HepG2 (cell line): ENCODE data around the gene MYCBPAP. TPM values are rescaled to one million over a fixed set of nuclear protein-coding genes. Genes with fewer than 3 reads are reported as not detected.

ENCODE experiments used
- ATAC-seq: fragments of 200-7000 bp; cut with Tn5 transposase; 3 replicates; pipeline ENCODE4 v1.9.1; 2020; ENCODE audit warnings: mild to moderate bottlenecking, moderate library complexity
- BruUV-seq: library from RNA; stranded (reverse); fragments of 400-500 nt; replicated peaks from 2 replicates; lab custom pipeline; 2021; lab: Mats Ljungman, UMichigan
- CTCF ChIA-PET: fragments of 300-600 bp; formaldehyde crosslinking; extraction: SDS; loops from one replicate; lab custom pipeline; 2021; ENCODE audit warnings: low total read pairs, inconsistent platforms, low intra/inter-chr PET ratio; lab: Yijun Ruan, JAX
- POLR2A ChIA-PET: fragments of 350-600 bp; sonication (Branson Sonifier 250); formaldehyde crosslinking; loops from one replicate; lab custom pipeline; 2020; ENCODE audit warnings: antibody characterized with exemption, inconsistent platforms; lab: Yijun Ruan, JAX
- DNase-seq: peaks from one replicate; pipeline ENCODE4 v3.0.0-alpha.2; 2015; ENCODE audit warnings: low spot score
- FAIRE-seq: peaks from 3 replicates; lab custom pipeline; 2011; peaks lifted over from hg19 to GRCh38; lab: Jason Lieb, UNC
- H2AFZ ChIP-seq: one replicate; pipeline ENCODE4 v1.6.1; 2011; ENCODE audit warnings: low read length, inconsistent platforms
- H3K27ac ChIP-seq: fragments of 300-600 bp; 3 replicates; pipeline ENCODE4 v1.8.0; 2011; ENCODE audit warnings: mixed run types, mild to moderate bottlenecking, mixed read lengths, low read length, inconsistent platforms; ENCODE audit not compliant: insufficient read depth; ENCODE audit errors: extremely low read length
- H3K27me3 ChIP-seq, 2 experiments: fragments of 200-600 bp in 1 of 2; 2 replicates in 1 of 2; 3 replicates in 1 of 2; pipeline versions ENCODE4 v1.6.0 to v1.8.0; 2011; ENCODE audit warnings: low read length in 2 of 2, mild to moderate bottlenecking in 2 of 2, moderate library complexity in 2 of 2, inconsistent platforms in 1 of 2; ENCODE audit not compliant: insufficient read depth in 2 of 2, control insufficient read depth in 1 of 2
- H3K36me3 ChIP-seq, 2 experiments: fragments of 200-600 bp in 1 of 2; replicated peaks in 1 of 2; 2 replicates in 1 of 2; 3 replicates in 1 of 2; pipeline versions ENCODE4 v1.5.1 to v1.8.0; 2011; ENCODE audit warnings: low read length in 2 of 2, inconsistent platforms in 1 of 2; ENCODE audit not compliant: insufficient read depth in 2 of 2, control insufficient read depth in 1 of 2
- H3K4me1 ChIP-seq: 2 replicates; pipeline ENCODE4 v1.5.1; 2012; ENCODE audit warnings: low read length, inconsistent platforms; ENCODE audit not compliant: insufficient read depth
- H3K4me2 ChIP-seq: 2 replicates; pipeline ENCODE4 v1.6.0; 2011; ENCODE audit warnings: low read depth, low read length, inconsistent platforms
- H3K4me3 ChIP-seq, 3 experiments: fragments of 200-600 bp in 1 of 3; sonication (generic), shearing (Covaris generic) in 1 of 3; replicated peaks in 1 of 3; 2 replicates each; pipeline ENCODE4 v1.5.1; 2011 to 2016; ENCODE audit warnings: low read length in 3 of 3, inconsistent platforms in 2 of 3, low read depth in 2 of 3, mild to moderate bottlenecking in 2 of 3, control low read depth in 1 of 3, mixed read lengths in 1 of 3; ENCODE audit not compliant: insufficient read depth in 1 of 3
- H3K79me2 ChIP-seq: one replicate; pipeline ENCODE4 v1.6.1; 2011; ENCODE audit warnings: low read length, inconsistent platforms; ENCODE audit not compliant: insufficient read depth
- H3K9ac ChIP-seq: 2 replicates; pipeline ENCODE4 v1.6.0; 2011; ENCODE audit warnings: mild to moderate bottlenecking, low read depth, low read length, inconsistent platforms; ENCODE audit not compliant: insufficient read depth
- H3K9me3 ChIP-seq: 2 replicates; pipeline ENCODE4 v1.5.1; 2012; ENCODE audit warnings: mild to moderate bottlenecking, low read length
- H4K20me1 ChIP-seq: 2 replicates; pipeline ENCODE4 v1.6.0; 2011; ENCODE audit warnings: inconsistent platforms, mild to moderate bottlenecking, low read length, moderate library complexity; ENCODE audit not compliant: insufficient read depth
- CBX5 ChIP-seq: sonication (generic); formaldehyde crosslinking; IDR thresholded peaks from 2 replicates; pipeline ENCODE4 v1.4.0; 2020; ENCODE audit warnings: missing genetic modification reagents, borderline replicate concordance
- DR1 ChIP-seq: sonication (generic); formaldehyde crosslinking; IDR thresholded peaks from 2 replicates; pipeline ENCODE4 v1.8.0; 2021; ENCODE audit warnings: mild to moderate bottlenecking, missing genetic modification reagents, inconsistent platforms
- FOXK1 ChIP-seq: sonication (generic); formaldehyde crosslinking; IDR thresholded peaks from 2 replicates; pipeline ENCODE4 v1.4.0; 2020; ENCODE audit warnings: low read depth, missing genetic modification reagents, borderline replicate concordance
- GFI1 ChIP-seq: sonication (generic); formaldehyde crosslinking; IDR thresholded peaks from 2 replicates; pipeline ENCODE4 v1.5.0; 2020; ENCODE audit warnings: missing genetic modification reagents, mild to moderate bottlenecking, borderline replicate concordance
- GTF2F1 ChIP-seq: fragments of 150-350 bp; IDR thresholded peaks from 2 replicates; pipeline ENCODE4 v1.6.1; 2014; ENCODE audit warnings: low read length
- KAT2B ChIP-seq: fragments of 150-350 bp; IDR thresholded peaks from 2 replicates; pipeline ENCODE4 v1.6.1; 2014; ENCODE audit warnings: low read depth, low read length, borderline replicate concordance
- SAFB2 ChIP-seq: sonication (generic); formaldehyde crosslinking; IDR thresholded peaks from 2 replicates; pipeline ENCODE4 v1.5.1; 2020; ENCODE audit warnings: missing genetic modification reagents, low read depth, mild to moderate bottlenecking, borderline replicate concordance
- SMAD9 ChIP-seq: sonication (generic); formaldehyde crosslinking; IDR thresholded peaks from 2 replicates; pipeline ENCODE4 v1.5.1; 2020; ENCODE audit warnings: mild to moderate bottlenecking, missing genetic modification reagents
- ZFP82 ChIP-seq: sonication (generic); formaldehyde crosslinking; IDR thresholded peaks from 2 replicates; pipeline ENCODE4 v1.5.1; 2020; ENCODE audit warnings: mild to moderate bottlenecking, missing genetic modification reagents, borderline replicate concordance
- ZNF205 ChIP-seq: IDR thresholded peaks from 2 replicates; pipeline ENCODE4 v1.6.1; 2018; ENCODE audit warnings: missing biosample characterization, missing genetic modification reagents
- ZNF383 ChIP-seq: sonication (generic); formaldehyde crosslinking; IDR thresholded peaks from 2 replicates; pipeline ENCODE4 v1.4.0; 2020; ENCODE audit warnings: missing genetic modification reagents, mild to moderate bottlenecking, borderline replicate concordance
- ZSCAN30 ChIP-seq: sonication (generic); formaldehyde crosslinking; IDR thresholded peaks from 2 replicates; pipeline ENCODE4 v1.5.0; 2020; ENCODE audit warnings: mild to moderate bottlenecking, missing genetic modification reagents
- WGBS: methylation state at CpG from one replicate; pipeline ENCODE4 v1.1.6; 2017; ENCODE audit warnings: low lambda C conversion rate; 5-methylcytosine and 5-hydroxymethylcytosine counted together
- in situ Hi-C: cut with HindIII; loops from 2 replicates; pipeline ENCODE4 v1.10.0; 2017; ENCODE audit warnings: low pct_unique_long_range_greater_than_20kb; ENCODE audit not compliant: extremely low pct_ligation_motif_present
- intact Hi-C: fragments of 100-400 bp; cut with micrococcal nuclease; formaldehyde crosslinking; loops from one replicate; pipeline ENCODE4 v1.10.0; 2022; ENCODE audit not compliant: unreplicated experiment
- polyA plus RNA-seq, 8 experiments: library from polyadenylated mRNA; depleted of rRNA in 3 of 8; stranded (reverse) in 7 of 8; unstranded in 1 of 8; fragments of >200 nt; fragmentation: Illumina TruSeq in 4 of 8; extraction: Trizol in 4 of 8; gene quantifications; 2 replicates each; pipeline versions ENCODE4 v1.2.1 to v1.2.3, GENCODE V29; 2011 to 2016; ENCODE audit warnings: low read depth in 4 of 8, missing spikeins in 1 of 8, mixed read lengths in 1 of 8; ENCODE audit not compliant: insufficient read depth in 1 of 8
- total RNA-seq, 5 experiments: library from RNA; depleted of rRNA; stranded (reverse); fragments of >200 nt; fragmentation: Illumina TruSeq; extraction: Trizol; gene quantifications; 2 replicates each; pipeline ENCODE4 v1.2.3, GENCODE V29; 2016; ENCODE audit warnings: low read depth in 1 of 5
- TF ChIP-seq, protein P1 (sequence below): sonication (generic); formaldehyde crosslinking; IDR thresholded peaks from 2 replicates; pipeline ENCODE4 v1.4.0; 2020; ENCODE audit warnings: mild to moderate bottlenecking, missing genetic modification reagents
- TF ChIP-seq, protein P2 (sequence below): IDR thresholded peaks from 2 replicates; pipeline ENCODE4 v1.6.1; 2016; ENCODE audit warnings: missing compliant biosample characterization, missing genetic modification reagents, borderline replicate concordance
- TF ChIP-seq, protein P3 (sequence below): sonication (generic); formaldehyde crosslinking; IDR thresholded peaks from 2 replicates; pipeline ENCODE4 v1.4.0; 2020; ENCODE audit warnings: missing genetic modification reagents
- TF ChIP-seq, protein P4 (sequence below): sonication (generic); formaldehyde crosslinking; IDR thresholded peaks from 2 replicates; pipeline ENCODE4 v1.5.1; 2020; ENCODE audit warnings: mild to moderate bottlenecking, moderate library complexity, missing genetic modification reagents

Gene MYCBPAP
- total and polyA plus RNA-seq, 2 of the 13 experiments (the other 11 are each of a cell fraction or from before 2014, with no cell fraction given): 0.22 to 0.24 TPM

DNA sequence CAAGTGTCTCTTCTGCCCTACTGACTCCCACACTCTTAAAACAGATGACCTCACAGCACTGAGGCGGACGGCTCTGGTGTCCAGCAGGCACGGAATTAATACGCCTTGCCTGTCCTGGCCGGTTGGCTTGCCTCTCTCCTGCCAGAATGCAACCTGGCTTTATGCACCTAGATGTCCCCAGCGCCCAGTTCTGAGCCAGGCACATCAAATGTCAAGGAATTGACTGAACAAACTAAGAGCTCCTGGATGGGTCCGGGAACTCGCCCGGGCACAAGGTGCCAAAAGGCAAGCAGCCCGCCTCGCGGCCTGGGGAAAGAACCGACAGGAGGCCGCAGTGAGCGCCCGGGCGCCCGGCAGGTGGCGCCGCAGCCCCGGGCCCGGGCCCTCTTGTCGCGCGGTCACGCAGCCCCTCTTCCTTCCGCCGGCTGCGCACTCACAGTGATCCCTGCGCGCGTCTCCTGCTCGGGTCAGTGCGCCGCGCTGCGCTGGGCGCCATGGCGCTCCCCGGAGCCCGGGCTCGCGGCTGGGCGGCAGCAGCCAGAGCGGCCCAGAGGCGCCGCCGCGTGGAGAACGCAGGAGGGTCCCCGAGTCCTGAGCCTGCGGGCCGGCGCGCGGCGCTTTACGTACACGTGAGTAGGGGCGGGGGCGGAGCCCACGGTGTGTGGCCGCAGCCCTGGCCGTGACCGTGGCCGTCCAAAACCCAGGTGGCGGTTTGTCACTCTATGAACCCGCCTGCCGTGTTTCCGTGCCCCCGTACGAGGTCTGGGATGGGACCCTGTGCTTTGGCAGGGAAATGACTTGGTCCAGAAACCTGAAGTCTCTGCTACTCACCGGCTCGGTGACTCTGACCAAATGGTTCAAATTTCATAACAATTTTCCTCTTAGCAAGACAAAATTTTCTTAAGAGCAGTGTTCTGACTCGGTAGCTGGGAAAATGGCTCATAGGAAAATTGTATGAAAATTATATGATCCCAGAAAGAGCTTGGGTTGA lies 29.6 kb upstream of the MYCBPAP start, which contains the start of gene RSAD1:
Gene RSAD1 (plus strand): TSS at position 470 of the 991 bp plus-strand sequence. CDS start 25 bp downstream, at position 495.
- in situ Hi-C loops: loop anchor here (5.0 kb wide), 1 partner anchor 81 kb away; the partner anchor contains the start of gene LRRC59
- peaks cover 52% of the 10 kb centered on the region for H3K4me1 ChIP-seq
- CTCF ChIA-PET: interaction anchor here (0.7 to 3.0 kb wide), 4 partner anchors 50 to 147 kb away, joined by 3 to 43 read pairs (median 20); partner anchors contain the start of gene LRRC59
- no peak for TF ChIP-seq CBX5 (CRISPR knock-in tag)
- TF ChIP-seq ZNF383: no peak
- TF ChIP-seq, protein P1, sequence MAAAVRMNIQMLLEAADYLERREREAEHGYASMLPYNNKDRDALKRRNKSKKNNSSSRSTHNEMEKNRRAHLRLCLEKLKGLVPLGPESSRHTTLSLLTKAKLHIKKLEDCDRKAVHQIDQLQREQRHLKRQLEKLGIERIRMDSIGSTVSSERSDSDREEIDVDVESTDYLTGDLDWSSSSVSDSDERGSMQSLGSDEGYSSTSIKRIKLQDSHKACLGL: peak; percentile 91
- TF ChIP-seq, protein P2, sequence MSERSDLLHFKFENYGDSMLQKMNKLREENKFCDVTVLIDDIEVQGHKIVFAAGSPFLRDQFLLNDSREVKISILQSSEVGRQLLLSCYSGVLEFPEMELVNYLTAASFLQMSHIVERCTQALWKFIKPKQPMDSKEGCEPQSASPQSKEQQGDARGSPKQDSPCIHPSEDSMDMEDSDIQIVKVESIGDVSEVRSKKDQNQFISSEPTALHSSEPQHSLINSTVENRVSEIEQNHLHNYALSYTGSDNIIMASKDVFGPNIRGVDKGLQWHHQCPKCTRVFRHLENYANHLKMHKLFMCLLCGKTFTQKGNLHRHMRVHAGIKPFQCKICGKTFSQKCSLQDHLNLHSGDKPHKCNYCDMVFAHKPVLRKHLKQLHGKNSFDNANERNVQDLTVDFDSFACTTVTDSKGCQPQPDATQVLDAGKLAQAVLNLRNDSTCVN (CRISPR knock-in tag): no peak; the same call in 1 of the 2 replicates
- peak; percentile 74; the same call in 1 of the 2 replicates for TF ChIP-seq ZFP82 (CRISPR knock-in tag)
- peak; percentile 78 for TF ChIP-seq DR1
- no peak; the same call in 1 of the 2 replicates for TF ChIP-seq KAT2B
- no peak; the same call in 1 of the 2 replicates for TF ChIP-seq GTF2F1
- TF ChIP-seq ZSCAN30: no peak
- TF ChIP-seq, protein P3, sequence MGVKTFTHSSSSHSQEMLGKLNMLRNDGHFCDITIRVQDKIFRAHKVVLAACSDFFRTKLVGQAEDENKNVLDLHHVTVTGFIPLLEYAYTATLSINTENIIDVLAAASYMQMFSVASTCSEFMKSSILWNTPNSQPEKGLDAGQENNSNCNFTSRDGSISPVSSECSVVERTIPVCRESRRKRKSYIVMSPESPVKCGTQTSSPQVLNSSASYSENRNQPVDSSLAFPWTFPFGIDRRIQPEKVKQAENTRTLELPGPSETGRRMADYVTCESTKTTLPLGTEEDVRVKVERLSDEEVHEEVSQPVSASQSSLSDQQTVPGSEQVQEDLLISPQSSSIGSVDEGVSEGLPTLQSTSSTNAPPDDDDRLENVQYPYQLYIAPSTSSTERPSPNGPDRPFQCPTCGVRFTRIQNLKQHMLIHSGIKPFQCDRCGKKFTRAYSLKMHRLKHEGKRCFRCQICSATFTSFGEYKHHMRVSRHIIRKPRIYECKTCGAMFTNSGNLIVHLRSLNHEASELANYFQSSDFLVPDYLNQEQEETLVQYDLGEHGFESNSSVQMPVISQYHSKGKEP (CRISPR knock-in tag): no peak
- TF ChIP-seq FOXK1 (CRISPR knock-in tag): peak; percentile 17; the same call in 1 of the 2 replicates
- TF ChIP-seq, protein P4, sequence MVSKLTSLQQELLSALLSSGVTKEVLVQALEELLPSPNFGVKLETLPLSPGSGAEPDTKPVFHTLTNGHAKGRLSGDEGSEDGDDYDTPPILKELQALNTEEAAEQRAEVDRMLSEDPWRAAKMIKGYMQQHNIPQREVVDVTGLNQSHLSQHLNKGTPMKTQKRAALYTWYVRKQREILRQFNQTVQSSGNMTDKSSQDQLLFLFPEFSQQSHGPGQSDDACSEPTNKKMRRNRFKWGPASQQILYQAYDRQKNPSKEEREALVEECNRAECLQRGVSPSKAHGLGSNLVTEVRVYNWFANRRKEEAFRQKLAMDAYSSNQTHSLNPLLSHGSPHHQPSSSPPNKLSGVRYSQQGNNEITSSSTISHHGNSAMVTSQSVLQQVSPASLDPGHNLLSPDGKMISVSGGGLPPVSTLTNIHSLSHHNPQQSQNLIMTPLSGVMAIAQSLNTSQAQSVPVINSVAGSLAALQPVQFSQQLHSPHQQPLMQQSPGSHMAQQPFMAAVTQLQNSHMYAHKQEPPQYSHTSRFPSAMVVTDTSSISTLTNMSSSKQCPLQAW (CRISPR knock-in tag): peak; percentile 66; the same call in 1 of the 2 replicates
- peak; percentile 95; the same call in 1 of the 2 replicates for TF ChIP-seq SAFB2
- TF ChIP-seq SMAD9 (CRISPR knock-in tag): no peak
- peak; percentile 55; the same call in 1 of the 2 replicates for TF ChIP-seq GFI1 (CRISPR knock-in tag)
- TF ChIP-seq ZNF205 (CRISPR knock-in tag): peak; percentile 84; the same call in 1 of the 2 replicates

More for the DNA sequence above, 29.6 kb upstream of the MYCBPAP start, which contains the start of gene RSAD1:
- peaks cover 4% of the 10 kb centered on the region; the same call in 1 of the 2 replicates for H4K20me1 ChIP-seq
- H2AFZ ChIP-seq: peak within 1 kb of the TSS; percentile 37
- peak; percentile 90 for ATAC-seq
- H3K79me2 ChIP-seq: peaks cover 3% of the 10 kb centered on the region
- intact Hi-C loops: loop anchor here (1.0 kb wide), 2 partner anchors 81 to 116 kb away; partner anchors contain the start of gene LRRC59
- no peaks in the 10 kb centered on the region for H3K27me3 ChIP-seq
- 5% methylated on average over 29 of the region's 75 CpGs for WGBS
- H3K36me3 ChIP-seq: peaks cover 5 to 12% of the 10 kb centered on the region in 2 experiments; a peak in 4 of 5 replicates
- peak within 1 kb of the TSS; percentile 75 for H3K9ac ChIP-seq
- H3K4me3 ChIP-seq: peak within 1 kb of the TSS; percentile 71 to 83 (median 82)
- no TSS peak for BruUV-seq
- peak within 1 kb of the TSS; percentile 94 for H3K4me2 ChIP-seq
- POLR2A ChIA-PET: interaction anchor here (0.9 to 2.5 kb wide), 19 partner anchors 13 to 241 kb away, joined by 3 to 28 read pairs (median 5); partner anchors contain the start of genes ACSF2, LRRC59 and LUC7L3
- H3K9me3 ChIP-seq: no peaks in the 10 kb centered on the region
- peak within 1 kb of the TSS; percentile 80 for H3K27ac ChIP-seq
- peak; percentile 91 for DNase-seq
- FAIRE-seq: peak; percentile 50
